Ramos (cell line): ENCODE data around the gene ARHGEF9.
"Not testable (repeated sequence)": the region's sequence is repeated elsewhere in the genome, so short reads cannot be mapped to it uniquely, and the experiment has no call there.

Source experiments
- in situ Hi-C: fragments of 300-500 bp; cut with MboI; formaldehyde crosslinking; loops from one replicate; pipeline ENCODE4 v1.14.3; 2022; ENCODE audit warnings: low sequenced_read_pairs; ENCODE audit not compliant: unreplicated experiment

The ARHGEF9 gene

DNA sequence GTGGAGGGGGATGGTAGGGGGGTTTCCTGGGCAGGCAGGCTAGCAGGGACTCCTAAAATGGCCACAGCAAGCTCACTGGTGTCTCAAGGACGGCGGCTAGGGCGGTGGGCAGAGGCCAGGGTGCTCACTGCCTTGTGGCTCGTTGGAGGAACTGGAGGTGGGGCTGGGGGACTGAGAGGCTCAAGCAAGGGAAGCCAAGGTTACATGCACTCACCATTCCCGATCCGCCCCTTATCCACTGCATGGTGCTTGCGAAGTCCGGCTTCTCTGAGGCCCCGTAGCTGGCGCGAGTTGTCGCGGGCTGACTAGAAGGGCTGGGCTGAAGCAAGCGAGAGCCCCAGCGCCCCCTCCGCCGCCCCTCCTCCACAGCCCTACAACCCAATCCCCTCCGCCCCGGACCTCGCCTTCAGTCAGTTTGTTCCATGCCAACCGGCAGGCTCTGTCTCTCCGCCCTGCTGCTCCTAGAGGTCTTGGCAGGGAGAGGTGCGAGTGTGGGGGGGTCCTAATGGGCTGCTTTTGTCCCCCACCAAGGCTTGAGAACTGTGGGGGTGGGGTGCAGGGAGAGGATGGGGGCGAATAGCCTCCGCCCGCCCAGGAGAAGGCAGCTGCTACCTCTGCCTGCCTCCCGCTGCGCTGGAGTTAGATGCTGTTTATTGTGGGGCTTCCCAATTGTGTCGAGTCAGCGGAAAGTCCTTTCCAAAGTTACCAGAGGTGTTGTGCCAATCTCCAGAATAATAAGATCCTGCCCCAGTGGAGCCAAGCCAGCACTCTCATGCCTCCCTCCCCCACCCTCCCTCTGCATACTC, at the start of gene ARHGEF9:
TSS of gene ARHGEF9 (minus strand) at position 313 of the 806 bp plus-strand sequence. CDS start at position 244, 69 bp downstream.
- in situ Hi-C loops: no loop called here

DNA sequence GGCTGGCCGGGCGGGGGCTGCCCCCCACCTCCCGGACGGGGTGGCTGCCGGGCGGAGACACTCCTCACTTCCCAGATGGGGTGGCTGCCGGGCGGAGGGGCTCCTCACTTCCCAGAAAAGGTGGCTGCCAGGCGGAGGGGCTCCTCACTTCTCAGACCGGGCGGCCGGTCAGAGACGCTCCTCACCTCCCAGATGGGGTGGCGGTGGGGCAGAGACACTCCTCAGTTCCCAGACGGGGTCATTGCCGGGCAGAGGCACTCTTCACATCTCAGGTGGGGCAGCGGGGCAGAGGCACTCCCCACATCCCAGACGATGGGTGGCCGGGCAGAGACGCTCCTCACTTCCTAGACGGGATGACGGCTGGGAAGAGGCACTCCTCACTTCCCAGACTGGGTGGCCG, 40.4 kb upstream of the ARHGEF9 start:
- in situ Hi-C loops: not testable (repeated sequence)

DNA sequence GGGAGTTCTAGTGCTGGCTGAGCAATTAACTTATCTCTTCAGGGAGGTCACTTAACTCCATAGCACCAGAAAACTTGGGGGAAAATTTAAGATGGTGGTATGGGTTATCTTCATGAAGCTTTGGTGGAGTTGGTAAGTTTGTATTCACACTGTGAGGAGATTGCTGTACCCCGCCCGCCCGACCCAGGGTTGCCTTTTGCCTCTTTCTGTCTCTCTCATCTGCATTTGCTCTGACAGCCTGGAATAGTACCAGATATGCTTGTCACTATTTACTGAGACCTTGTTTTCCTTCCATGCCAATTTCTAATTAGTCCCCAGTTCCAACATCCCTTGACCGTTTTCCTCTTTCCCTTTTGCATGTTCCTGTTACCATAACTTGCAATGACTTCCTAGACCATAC, 33.1 kb upstream of the ARHGEF9 start:
- in situ Hi-C loops: no loop called here

DNA sequence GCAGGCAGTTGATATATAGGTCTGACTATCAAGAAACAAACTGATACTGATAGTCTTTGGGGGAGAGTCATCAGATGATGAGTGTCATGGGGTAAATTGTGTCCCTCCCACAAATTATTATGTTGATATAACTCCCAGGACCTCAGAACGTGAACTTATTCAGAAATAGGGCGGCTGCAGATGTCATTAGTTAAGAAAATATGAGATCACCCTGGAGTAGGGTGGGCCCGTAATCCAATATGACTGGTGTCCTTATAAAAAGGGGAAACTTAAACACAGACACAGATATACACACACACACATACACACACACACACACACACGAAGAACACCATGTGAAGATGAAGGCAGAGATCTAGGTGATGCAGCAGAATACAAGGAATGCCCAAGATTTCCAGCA, 32.7 kb upstream of the ARHGEF9 start:
- in situ Hi-C loops: no loop called here

DNA sequence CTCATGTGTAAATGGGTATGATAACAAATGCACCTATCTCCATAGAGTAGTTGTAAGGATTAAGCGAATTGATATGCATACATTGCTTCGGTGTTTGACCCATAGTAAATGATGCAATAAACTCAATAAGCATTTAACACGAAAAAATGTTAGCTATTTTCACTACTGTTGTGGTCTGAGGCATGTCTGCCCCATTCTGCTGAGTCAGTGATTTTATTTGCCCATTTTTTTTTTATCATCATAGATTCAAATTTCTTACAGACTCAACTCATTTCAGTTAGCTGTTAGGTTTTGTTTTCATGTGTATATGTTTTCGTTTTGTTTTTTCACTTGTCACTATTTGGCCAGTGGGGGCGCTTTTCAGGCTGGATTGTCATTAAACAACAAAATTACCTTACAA, 27.8 kb upstream of the ARHGEF9 start:
- in situ Hi-C loops: no loop called here

DNA sequence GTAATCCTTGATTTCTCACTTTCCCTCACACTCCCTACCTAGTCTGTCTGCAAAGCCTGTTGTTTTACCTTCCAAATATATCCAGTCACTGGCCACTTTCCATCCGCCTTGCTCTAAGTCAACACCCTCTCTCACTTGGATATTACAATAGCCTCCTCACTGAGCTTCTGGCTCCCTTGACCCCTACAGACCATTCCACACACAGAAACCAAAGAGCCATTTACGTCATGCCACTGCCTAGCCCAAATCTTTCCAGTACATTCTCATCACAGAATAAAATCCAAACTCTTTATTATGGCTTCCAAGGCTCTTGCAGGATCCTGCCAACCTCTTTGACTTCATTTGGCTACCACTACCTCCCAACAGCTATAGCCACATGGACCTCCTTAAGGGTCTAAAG, 25.7 kb upstream of the ARHGEF9 start:
- in situ Hi-C loops: no loop called here

DNA sequence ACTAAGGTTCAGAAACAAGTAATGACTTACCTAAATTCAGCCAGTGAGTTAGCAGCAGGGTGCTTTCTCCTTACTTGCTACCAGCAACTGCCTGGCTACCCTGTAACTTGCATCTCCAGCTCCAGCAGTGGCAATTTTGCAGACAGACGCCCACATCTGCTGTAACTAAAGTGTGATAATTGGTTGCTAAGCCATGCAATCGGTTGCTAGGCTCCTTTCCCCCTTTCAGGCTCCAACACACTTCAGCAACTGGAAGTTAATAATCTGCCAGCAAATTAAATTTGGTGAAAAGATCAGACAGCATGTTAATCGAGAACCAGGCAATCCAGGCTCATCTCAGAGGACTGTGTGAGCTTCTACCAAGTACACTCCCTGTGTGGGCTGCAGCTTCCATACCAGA, 24.2 kb upstream of the ARHGEF9 start:
- in situ Hi-C loops: no loop called here

DNA sequence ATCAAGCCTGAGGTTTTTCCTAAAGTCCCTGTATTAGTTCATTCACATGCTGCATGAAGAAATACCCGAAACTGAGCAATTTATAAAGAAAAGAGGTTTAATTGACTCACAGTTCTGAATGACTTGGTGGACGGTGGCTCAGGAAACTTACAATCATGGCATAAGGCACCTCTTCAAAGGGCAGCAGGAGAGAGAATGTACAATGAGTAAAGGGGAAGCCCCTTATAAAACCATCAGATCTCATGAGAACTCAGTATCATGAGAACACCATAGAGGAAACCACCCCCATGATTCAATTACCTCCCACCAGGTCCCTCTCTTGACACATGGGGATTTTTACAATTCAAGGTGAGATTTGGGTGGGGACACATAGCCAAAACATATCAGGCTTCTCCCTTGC, 10.4 kb upstream of the ARHGEF9 start:
- in situ Hi-C loops: not testable (repeated sequence)

DNA sequence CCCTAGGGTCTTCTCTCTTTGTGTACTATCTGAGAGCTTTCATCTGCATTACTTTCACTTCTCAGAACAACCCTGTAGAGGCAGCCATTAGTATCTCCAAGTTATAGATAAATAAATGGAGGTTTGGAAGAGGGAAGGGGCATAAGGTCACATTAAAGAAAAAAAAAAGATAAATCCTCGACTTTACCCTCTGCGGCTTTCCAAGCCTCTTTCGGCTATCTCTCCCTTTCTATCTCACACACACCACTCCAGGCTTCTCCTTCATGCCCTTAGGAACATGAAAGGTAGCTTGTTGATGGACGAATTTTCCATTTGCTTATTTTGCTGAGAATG, 660 bp upstream of the ARHGEF9 start:
- in situ Hi-C loops: no loop called here

DNA sequence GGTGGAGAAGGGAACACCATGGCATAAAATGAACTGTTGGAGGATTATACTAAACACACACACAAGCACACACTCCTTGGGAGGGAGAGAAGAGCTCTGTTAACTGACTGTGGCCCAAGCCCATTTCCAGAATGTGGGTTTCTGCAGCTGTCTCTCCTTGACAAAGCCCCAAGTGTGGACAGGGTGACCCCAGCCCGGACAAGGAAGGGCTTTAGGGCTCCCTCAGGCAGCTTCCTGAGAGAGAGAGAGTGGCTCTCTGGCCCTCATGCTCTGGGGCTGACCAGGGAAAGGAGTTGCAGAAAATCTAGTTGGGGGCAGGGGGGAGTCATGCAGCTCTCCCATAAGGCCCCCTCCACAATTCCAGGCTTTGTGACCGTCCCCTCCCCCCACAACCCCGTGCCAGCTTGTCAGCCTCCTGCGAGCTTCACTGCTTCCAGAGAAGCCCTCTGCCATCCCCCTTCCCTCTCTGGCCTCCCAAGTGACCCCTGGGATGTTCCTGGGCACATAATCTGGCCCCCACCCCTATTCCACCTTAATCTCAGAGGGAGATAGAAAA, 590 bp downstream of the ARHGEF9 start:
- in situ Hi-C loops: no loop called here

DNA sequence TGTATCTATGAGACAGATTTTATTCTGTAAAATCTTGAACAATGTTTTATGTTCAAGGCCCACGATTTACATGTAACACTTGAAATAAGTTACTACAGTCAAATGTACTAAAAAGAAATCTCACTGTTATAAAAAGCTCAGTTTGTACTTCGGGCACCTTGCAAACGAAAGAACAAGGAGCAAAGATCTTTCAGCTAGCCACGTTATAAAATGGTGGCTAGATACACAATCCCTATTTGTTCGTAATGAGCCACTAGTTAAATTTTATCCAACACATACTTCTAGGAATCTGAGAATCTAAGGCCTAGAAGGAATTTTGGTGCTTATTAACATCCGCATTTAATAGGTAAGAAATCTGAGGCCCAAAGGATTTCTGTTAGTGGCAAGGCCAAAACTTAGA, 2.5 kb downstream of the ARHGEF9 start:
- in situ Hi-C loops: no loop called here

DNA sequence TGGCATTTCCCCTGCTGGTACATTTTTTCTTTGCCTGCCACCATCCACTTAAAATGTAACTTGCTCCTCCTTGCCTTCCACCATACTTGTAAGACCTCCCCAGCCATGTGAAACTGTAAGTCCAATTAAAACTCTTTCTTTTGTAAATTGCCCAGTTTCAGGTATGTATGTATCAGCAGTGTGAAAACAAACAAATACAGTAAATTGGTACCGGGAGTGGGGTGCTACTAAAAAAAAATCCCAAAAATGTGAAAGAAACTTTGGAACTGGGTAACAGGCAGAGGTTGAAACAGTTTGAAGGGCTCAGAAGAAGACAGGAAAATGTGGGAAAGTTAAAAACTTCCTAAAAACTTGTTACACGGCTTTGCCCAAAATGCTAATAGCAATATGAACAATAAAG, 16.3 kb downstream of the ARHGEF9 start:
- in situ Hi-C loops: no loop called here

DNA sequence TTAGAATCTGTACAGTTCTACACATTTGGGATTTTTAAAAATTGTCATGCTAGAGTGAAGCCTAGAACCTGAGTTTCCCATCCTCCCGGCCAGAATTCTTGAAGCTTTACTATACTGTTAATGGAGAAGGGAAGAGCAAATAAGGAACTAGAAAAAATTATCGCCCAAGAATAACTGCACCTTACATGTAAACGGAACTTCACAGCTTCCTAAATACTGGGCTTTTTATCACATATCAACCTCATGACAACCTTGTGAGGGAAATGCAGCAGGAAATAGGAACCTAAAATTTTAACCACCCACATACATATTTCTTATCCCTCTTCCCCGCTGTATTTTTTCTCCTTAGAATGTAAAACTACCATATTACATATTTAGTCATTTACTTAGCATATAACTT, 19.3 kb downstream of the ARHGEF9 start:
- in situ Hi-C loops: no loop called here

DNA sequence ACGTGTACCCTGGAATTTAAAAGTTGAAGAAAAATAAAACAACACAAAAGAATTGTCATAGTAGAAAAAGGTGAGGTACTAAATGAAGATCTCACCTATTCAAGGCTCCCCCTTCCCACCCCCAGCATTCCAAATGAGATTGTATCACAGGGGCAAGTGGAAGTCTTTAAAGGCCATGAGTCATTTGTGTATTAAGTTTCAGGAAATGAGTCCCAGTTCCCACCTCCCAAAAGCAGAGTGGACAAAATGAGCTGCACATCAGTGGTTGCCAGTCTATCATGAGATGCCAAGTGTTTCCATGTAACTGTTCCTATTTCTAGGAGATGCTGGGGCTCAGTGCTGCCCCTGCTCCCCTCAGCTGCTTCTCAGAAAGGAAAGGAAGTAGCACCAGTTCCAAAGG, 20.1 kb downstream of the ARHGEF9 start:
- in situ Hi-C loops: no loop called here

DNA sequence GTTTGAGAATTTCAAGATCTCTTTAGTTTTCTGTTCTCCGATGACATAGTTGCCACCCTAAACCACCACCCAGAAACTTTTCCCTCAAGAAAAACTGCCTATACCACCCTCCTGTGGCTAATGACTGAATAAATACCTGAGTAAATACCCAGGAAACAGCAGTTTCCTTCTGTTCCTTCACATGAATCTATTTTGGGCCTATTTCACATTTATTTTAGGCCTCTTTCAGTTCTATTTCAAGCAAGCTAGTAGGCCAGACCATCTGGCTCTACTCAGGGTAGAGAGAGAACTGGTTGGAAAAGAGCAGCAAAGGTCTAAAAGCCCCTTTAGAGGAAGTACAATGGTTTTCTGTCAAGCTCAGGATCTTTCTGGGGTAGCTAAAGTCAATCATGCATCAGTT, 23.4 kb downstream of the ARHGEF9 start:
- in situ Hi-C loops: no loop called here

DNA sequence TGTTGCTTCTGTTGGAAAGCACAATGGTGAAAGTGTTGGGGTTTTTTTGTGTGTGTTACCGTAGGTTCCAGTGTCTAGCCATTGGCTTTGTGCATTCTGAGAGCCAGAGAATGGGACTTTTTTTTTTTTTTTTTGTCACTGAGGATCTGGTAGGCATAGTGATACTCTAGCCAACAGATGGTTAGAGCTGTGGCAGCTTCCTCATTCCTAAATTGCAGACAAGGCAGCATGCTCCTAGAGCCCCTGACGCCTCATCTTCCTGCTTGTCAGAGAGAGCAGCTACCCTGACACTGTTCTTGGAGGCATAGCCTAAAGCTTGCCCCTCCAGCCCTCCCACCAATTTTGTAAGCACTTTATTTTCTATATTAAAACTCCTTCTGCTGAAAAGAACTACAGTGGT, 27.0 kb downstream of the ARHGEF9 start:
- in situ Hi-C loops: no loop called here

DNA sequence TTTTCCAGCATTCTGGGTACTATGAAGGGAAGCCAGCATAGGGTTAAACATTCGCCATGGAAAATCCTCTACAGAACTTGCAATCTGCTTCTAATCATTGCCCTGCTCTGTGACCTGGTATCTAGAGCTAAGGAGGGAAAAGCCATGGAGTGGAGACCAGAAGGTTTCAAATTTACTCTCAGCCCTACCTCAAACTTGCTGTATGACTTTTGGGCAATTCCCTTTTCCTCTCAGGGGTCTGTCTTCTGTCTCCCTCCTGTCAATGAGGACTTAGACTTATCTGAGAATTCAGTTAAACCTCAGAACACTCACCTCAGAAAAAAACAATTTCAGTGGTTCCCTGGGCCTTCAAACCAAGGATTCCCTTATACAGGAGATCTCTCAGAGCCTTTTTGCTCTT, 29.1 kb downstream of the ARHGEF9 start:
- in situ Hi-C loops: no loop called here

DNA sequence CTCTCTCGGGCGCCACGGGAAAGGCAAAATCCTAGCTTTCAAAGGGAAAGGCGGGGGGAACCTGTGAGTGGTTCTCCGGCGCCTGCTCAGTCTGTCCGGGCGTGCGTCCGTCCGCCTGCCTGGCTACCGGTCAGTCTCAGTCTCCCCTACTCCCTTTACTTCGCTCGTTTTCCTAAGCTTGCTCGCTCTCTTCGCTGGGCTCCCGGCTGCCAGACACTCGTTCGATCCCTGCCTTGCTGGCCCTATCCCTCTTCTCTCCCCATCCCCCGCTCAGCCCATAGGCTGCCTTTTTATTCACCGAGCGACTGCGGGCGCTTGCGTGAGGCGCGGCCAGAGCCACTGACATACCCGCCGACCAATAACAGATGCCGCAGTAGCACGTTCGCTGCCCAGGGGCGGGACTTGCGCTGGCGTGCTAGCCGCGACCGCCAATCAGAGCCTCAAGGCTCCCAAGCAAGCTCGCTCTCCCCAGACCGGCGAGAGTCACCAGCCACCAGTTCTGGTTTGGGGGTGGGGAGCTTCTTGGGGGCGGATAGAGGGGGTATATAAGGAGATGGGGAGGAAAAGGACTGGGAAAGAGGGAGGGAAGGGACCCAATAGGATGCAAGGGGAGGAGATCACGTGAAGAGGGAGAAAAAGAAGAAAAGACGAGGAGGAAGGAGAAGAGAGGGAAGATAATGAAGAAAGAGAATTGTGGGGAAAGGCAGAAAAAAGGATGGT, 30.0 kb downstream of the ARHGEF9 start:
- in situ Hi-C loops: no loop called here

DNA sequence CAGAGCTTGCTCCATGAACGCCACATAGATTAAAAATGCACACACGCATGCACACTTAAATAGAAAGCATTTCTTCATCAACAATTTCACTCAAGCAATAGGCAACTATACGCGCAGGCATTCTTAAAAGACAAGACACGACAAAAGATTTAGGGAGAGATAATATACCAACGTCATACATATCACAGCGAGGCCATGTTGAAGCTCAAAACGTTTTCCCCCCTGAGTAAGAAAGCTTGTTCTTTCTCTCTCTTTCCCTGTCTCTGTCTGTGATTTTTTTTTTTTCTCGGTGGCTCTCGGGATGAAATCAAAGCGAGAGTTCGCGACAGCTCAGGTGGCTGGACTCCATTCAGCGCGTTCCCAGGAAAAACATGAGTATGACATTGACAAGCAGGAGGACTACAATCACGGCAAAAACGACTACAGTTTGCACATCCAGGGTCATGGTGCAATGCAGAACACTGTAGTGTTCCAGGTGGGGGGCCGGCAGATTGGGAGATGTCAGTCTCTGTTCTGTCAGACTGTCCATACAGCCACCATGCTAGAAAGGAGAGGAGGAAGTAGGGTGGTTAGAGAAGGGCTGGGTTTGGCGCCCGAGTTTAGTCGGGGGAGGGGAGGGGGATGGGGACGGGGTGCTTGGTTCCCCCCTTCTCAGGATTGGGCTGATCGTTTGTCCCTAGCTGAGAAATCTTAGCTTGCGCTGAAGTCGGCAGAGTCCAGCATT, 30.7 kb downstream of the ARHGEF9 start:
- in situ Hi-C loops: no loop called here

DNA sequence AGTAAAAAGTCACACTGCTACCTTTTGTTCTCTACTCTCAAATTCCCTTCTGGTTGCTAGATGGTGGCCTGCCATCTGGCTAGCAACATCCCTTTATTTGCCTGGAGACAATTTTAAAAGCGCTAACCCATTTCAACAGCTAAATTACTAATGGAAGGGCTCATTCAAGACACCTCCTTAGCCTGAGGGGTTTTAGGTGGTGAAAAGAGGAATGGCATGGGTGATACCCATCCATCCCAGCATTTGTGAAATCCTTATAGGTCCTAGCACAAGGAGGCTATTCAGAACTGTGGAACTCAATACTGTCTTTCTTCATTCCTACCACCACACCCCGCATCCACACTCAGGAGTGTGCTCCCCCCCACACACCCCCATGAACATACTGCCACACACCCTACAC, 33.5 kb downstream of the ARHGEF9 start:
- in situ Hi-C loops: no loop called here

DNA sequence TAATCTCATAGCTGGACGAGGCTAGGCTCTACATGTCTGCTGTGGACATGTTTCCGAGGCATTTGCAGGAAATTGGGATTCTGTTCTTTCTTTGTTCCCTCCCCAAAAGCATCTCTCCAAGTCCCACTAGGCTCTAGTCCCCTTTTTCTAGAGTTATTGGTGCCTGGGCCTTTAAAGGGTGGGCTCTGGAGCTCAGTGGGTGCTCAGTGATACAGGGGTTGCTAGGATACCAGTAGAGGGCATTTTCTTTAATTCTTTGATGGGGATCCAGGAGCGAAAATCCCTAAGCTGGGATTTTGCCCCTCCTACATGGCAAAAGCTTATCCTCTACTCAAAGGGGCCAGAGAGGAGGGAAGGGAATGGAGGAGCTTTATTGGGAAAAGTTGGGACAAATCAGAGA, 34.2 kb downstream of the ARHGEF9 start:
- in situ Hi-C loops: no loop called here
